Measurements from ENCODE around the gene KANSL1.

Gene KANSL1

DNA sequence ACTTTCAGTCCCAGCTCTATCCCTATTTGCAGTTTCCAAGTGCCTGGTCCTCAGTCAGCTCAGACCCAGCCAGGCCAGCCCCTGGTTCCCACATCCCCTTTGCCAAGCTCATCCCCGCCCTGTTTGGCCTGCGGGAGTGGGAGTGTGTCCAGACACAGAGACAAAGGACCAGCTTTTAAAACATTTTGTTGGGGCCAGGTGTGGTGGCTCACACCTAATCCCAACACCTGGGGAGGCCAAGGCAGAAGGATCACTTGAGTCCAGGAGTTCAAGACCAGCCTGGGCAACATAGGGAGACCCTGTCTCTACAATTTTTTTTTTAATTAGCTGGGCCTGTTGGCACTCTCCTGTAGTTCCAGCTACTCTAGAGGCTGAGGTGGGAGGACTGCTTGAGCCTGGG, 192.5 kb downstream of the KANSL1 start:
- FAIRE-seq (no peak), DNase-seq (ENCODE audit: insufficient read length, low spot score) (no peak)
- no peak for TF ChIP-seq POLR2A (IDR thresholded peaks at IDR 0.05; ENCODE audit: low read depth, low read length)

DNA sequence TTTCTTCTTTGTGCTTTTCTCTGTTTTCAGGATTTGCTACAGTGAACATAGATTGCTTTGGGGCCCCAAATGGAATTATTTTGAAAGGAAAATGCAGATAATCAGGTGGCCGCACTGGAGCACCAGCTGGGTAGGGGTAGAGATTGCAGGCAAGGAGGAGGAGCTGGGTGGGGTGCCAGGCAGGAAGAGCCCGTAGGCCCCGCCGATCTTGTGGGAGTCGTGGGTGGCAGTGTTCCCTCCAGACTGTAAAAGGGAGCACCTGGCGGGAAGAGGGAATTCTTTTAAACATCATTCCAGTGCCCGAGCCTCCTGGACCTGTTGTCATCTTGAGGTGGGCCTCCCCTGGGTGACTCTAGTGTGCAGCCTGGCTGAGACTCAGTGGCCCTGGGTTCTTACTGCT, 192.9 kb downstream of the KANSL1 start:
- no peak for TF ChIP-seq POLR2A (IDR thresholded peaks at IDR 0.05; ENCODE audit: low read depth, low read length)
- DNase-seq (ENCODE audit: insufficient read length, low spot score), result no peak
- FAIRE-seq, result no peak

- DNase-seq (ENCODE audit: insufficient read length, low spot score), result no peak
- TF ChIP-seq POLR2A (IDR thresholded peaks at IDR 0.05; ENCODE audit: low read depth, low read length), result no peak
- no peak for FAIRE-seq
Observed at GRCh38 chr17:45999900-46000290, 193.3 kb downstream of the KANSL1 start.

DNA sequence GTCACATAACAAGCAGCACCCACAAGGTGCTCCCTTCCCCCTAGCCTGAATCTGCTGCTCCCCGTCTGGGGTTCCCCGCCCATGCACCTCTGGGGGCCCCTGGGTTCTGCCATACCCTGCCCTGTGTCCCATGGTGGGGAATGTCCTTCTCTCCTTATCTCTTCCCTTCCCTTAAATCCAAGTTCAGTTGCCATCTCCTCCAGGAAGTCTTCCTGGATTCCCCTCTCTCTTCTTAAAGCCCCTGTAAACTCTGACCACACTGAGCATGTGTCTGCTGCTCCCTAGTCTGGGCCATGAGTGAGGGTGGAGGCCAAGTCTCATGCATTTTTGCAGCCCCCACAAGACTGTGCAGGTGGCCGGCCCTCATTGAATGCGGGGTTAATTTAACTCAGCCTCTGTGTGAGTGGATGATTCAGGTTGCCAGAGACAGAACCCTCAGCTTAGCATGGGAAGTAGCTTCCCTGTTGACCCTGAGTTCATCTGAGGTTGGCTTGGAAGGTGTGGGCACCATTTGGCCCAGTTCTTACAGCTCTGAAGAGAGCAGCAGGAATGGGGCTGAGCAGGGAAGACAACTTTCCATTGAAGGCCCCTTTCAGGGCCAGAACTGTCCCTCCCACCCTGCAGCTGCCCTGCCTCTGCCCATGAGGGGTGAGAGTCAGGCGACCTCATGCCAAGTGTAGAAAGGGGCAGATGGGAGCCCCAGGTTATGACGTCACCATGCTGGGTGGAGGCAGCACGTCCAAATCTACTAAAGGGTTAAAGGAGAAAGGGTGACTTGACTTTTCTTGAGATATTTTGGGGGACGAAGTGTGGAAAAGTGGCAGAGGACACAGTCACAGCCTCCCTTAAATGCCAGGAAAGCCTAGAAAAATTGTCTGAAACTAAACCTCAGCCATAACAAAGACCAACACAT, 194.0 kb downstream of the KANSL1 start, which contains the start of gene STH:
TSS of gene STH (plus strand) at position 264 of the 913 bp plus-strand sequence. CDS start at position 294, 30 bp downstream.
- no peak for FAIRE-seq
- TF ChIP-seq POLR2A (IDR thresholded peaks at IDR 0.05; ENCODE audit: low read depth, low read length), result no peak
- no peak for DNase-seq (ENCODE audit: insufficient read length, low spot score)

- FAIRE-seq (no peak), DNase-seq (ENCODE audit: insufficient read length, low spot score) (no peak)
- no peak for TF ChIP-seq POLR2A (IDR thresholded peaks at IDR 0.05; ENCODE audit: low read depth, low read length)
Observed at GRCh38 chr17:45997624-45998023, 195.6 kb downstream of the KANSL1 start.

DNA sequence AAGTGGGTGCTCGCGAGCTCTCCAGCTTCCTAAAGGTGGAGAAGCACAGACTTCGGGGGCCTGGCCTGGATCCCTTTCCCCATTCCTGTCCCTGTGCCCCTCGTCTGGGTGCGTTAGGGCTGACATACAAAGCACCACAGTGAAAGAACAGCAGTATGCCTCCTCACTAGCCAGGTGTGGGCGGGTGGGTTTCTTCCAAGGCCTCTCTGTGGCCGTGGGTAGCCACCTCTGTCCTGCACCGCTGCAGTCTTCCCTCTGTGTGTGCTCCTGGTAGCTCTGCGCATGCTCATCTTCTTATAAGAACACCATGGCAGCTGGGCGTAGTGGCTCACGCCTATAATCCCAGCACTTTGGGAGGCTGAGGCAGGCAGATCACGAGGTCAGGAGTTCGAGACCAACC, 196.1 kb downstream of the KANSL1 start:
- DNase-seq (ENCODE audit: insufficient read length, low spot score), result no peak
- TF ChIP-seq POLR2A (IDR thresholded peaks at IDR 0.05; ENCODE audit: low read depth, low read length), result no peak
- no peak for FAIRE-seq

GRCh38 chr17:45996282-45996937, 196.8 kb downstream of the KANSL1 start:
- FAIRE-seq (no peak), DNase-seq (ENCODE audit: insufficient read length, low spot score) (no peak)
- no peak for TF ChIP-seq POLR2A (IDR thresholded peaks at IDR 0.05; ENCODE audit: low read depth, low read length)

DNA sequence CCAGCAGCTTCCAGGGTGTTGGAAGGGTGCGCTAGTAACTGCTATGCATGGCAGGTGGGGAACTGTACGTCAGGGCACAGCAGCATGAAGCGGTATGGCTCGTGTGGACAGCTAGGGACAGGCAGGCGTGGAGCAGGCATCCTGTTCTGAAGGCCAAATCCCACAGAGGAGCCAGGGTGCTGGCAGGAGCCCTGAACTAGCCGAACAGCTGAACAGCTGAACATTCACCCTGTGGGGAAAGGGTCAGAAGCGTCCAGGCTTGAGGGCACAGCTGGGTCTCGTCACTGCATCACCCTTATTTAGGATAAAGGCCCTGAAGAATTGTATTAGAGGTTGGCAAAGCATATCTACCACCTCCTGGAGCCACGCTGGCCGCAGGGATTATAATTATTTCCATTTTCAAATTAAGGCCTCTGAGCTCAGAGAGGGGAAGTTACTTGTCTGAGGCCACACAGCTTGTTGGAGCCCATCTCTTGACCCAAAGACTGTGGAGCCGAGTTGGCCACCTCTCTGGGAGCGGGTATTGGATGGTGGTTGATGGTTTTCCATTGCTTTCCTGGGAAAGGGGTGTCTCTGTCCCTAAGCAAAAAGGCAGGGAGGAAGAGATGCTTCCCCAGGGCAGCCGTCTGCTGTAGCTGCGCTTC, 197.5 kb downstream of the KANSL1 start:
- DNase-seq (ENCODE audit: insufficient read length, low spot score) (no peak), FAIRE-seq (no peak)
- no peak for TF ChIP-seq POLR2A (IDR thresholded peaks at IDR 0.05; ENCODE audit: low read depth, low read length)

DNA sequence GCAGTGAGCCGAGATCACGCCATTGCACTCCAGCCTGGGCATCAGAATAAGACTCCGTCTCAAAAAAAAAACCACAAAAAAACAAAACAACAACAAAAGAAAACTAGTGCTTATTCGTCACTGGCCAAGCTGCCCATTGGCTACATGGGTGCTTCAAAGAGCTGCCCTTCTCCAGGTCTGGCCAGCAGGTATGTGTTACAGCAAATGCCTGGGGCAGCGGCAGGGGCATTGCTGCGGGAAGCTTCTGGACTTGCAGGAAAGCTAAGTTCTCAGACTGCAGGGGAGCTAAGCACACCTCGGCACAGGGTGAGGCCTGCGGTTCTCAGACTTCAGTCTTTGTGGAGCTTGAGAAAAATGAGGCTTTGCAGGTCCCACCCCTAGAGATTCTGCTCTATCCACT, 198.2 kb downstream of the KANSL1 start:
- DNase-seq (ENCODE audit: insufficient read length, low spot score) (no peak), FAIRE-seq (no peak)
- TF ChIP-seq POLR2A (IDR thresholded peaks at IDR 0.05; ENCODE audit: low read depth, low read length), result no peak

- DNase-seq (ENCODE audit: insufficient read length, low spot score) (no peak), FAIRE-seq (no peak)
- no peak for TF ChIP-seq POLR2A (IDR thresholded peaks at IDR 0.05; ENCODE audit: low read depth, low read length)
Observed at GRCh38 chr17:45993962-45994627, 199.1 kb downstream of the KANSL1 start.

DNA sequence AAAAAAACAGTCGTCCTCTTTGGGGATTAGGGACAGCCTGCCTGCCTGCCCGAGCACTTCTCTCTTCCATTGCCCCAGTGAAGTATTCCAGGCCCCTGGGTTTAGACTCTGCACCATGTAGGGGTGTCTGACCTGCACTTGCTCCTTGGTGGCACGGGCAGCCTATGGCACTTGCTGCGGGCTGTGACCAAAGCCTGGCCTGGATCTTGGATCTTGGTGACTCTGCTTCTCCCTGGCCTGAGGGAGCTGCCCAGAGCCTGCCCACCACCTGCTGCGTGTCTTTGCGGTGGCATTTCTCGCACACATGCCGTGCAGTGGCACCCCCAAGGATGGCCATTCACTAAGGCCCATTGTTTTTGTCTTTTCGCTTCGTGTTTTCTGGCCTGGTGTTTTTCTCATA, 200.3 kb downstream of the KANSL1 start:
- DNase-seq (ENCODE audit: insufficient read length, low spot score) (no peak), FAIRE-seq (no peak)
- no peak for TF ChIP-seq POLR2A (IDR thresholded peaks at IDR 0.05; ENCODE audit: low read depth, low read length)

DNA sequence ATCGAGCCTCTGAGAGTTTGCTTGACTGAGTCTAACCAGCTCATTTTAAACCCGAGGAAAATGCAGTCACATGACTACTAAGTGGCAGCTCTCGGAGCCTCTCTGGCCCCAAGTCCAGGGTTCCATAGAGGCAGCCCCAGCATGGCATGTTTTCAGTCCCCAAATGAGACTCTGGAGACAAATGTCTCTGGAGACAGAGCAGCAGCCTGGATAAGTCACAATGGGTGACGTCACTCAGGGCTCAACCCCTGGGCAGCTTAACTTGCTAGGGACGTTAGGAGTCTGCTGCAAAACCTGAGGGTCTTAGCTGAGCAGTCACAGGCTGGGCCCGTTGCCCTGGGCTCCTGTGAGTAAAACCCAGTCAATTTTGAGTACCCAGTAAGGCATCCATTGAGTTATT, 201.1 kb downstream of the KANSL1 start:
- no peak for TF ChIP-seq POLR2A (IDR thresholded peaks at IDR 0.05; ENCODE audit: low read depth, low read length)
- DNase-seq (ENCODE audit: insufficient read length, low spot score) (no peak), FAIRE-seq (no peak)

DNA sequence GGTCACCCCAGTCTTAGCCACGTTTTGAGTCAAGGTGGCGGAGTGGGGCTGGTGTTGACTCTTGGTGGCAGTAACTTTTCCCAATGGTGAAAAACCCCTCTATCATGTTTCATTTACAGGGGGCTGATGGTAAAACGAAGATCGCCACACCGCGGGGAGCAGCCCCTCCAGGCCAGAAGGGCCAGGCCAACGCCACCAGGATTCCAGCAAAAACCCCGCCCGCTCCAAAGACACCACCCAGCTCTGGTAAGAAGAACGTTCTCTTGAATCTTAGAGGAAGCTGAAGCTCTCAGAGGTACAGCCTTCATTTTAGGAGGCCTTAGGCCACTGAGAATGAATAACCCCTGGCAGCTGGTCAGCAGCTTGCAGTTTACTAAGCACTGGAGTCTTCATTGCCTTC, 201.9 kb downstream of the KANSL1 start:
- no peak for DNase-seq (ENCODE audit: insufficient read length, low spot score)
- TF ChIP-seq POLR2A (IDR thresholded peaks at IDR 0.05; ENCODE audit: low read depth, low read length), result no peak
- FAIRE-seq, result no peak

GRCh38 chr17:45990886-45991285, 202.3 kb downstream of the KANSL1 start:
- DNase-seq (ENCODE audit: insufficient read length, low spot score) (no peak), FAIRE-seq (no peak)
- TF ChIP-seq POLR2A (IDR thresholded peaks at IDR 0.05; ENCODE audit: low read depth, low read length), result no peak

All from H54 (cell line).